Trophoblast cell (in vitro differentiated cells and primary cell): ENCODE results near the gene DAB2.

Source experiments
- DNase-seq, 2 donors: peaks; one replicate each; pipeline ENCODE4 v3.0.0-alpha.2; 2016
- H2AFZ ChIP-seq: 2 replicates; pipeline ENCODE4 v1.6.1; 2013; ENCODE audit warnings: low read length, moderate library complexity, mild to moderate bottlenecking; ENCODE audit not compliant: insufficient read depth, poor library complexity
- H2AK5ac ChIP-seq: 2 replicates; pipeline ENCODE4 v1.6.1; 2013; ENCODE audit warnings: mild to moderate bottlenecking, low read length
- H2BK120ac ChIP-seq: 2 replicates; pipeline ENCODE4 v1.6.1; 2013; ENCODE audit warnings: low read length, mild to moderate bottlenecking, moderate library complexity; ENCODE audit not compliant: insufficient read depth, poor library complexity
- H2BK12ac ChIP-seq: 2 replicates; pipeline ENCODE4 v1.6.1; 2013; ENCODE audit warnings: mild to moderate bottlenecking, low read length, moderate library complexity
- H2BK5ac ChIP-seq: 2 replicates; pipeline ENCODE4 v1.6.1; 2013; ENCODE audit warnings: low read length, low read depth, moderate library complexity, mild to moderate bottlenecking; ENCODE audit not compliant: poor library complexity
- H3K14ac ChIP-seq: 2 replicates; pipeline ENCODE4 v1.6.1; 2013; ENCODE audit warnings: mild to moderate bottlenecking, low read length
- H3K18ac ChIP-seq: 2 replicates; pipeline ENCODE4 v1.6.1; 2013; ENCODE audit warnings: mild to moderate bottlenecking, low read length
- H3K23ac ChIP-seq: 2 replicates; pipeline ENCODE4 v1.6.1; 2013; ENCODE audit warnings: low read length
- H3K27ac ChIP-seq: 2 replicates; pipeline ENCODE4 v1.5.1; 2013; ENCODE audit warnings: low read depth, mild to moderate bottlenecking, inconsistent platforms, low read length, moderate library complexity
- H3K27me3 ChIP-seq: 2 replicates; pipeline ENCODE4 v1.6.1; 2013; ENCODE audit warnings: inconsistent platforms, mild to moderate bottlenecking, low read length, moderate library complexity; ENCODE audit not compliant: insufficient read depth
- H3K36me3 ChIP-seq, 2 experiments: 1 replicate in 1 of 2; 2 replicates in 1 of 2; pipeline ENCODE4 v1.6.1; 2013; ENCODE audit warnings: low read length in 2 of 2, mild to moderate bottlenecking in 2 of 2, moderate library complexity in 1 of 2; ENCODE audit not compliant: insufficient read depth in 2 of 2, control insufficient read depth in 1 of 2
- H3K4ac ChIP-seq: 2 replicates; pipeline ENCODE4 v1.6.1; 2013; ENCODE audit warnings: low read depth, mild to moderate bottlenecking, low read length, moderate library complexity
- H3K4me1 ChIP-seq, 2 experiments: 1 replicate in 1 of 2; 2 replicates in 1 of 2; pipeline ENCODE4 v1.6.1; 2013; ENCODE audit warnings: low read length in 2 of 2, mild to moderate bottlenecking in 2 of 2, moderate library complexity in 1 of 2; ENCODE audit not compliant: insufficient read depth in 2 of 2, control insufficient read depth in 1 of 2
- H3K4me2 ChIP-seq: 2 replicates; pipeline ENCODE4 v1.6.1; 2013; ENCODE audit warnings: inconsistent platforms, mild to moderate bottlenecking, low read length, moderate library complexity
- H3K4me3 ChIP-seq: 2 replicates; pipeline ENCODE4 v1.5.1; 2013; ENCODE audit warnings: mild to moderate bottlenecking, low read depth, low read length, inconsistent platforms
- H3K79me1 ChIP-seq: one replicate; pipeline ENCODE4 v1.6.1; 2013; ENCODE audit warnings: low read length
- H3K79me2 ChIP-seq: 2 replicates; pipeline ENCODE4 v1.6.1; 2013; ENCODE audit warnings: low read length, mild to moderate bottlenecking; ENCODE audit not compliant: control insufficient read depth, insufficient read depth, poor library complexity
- H3K9ac ChIP-seq: 2 replicates; pipeline ENCODE4 v1.6.1; 2013; ENCODE audit warnings: mild to moderate bottlenecking, low read length
- H3K9me3 ChIP-seq: 2 replicates; pipeline ENCODE4 v1.6.1; 2013; ENCODE audit warnings: low read depth, mild to moderate bottlenecking, control low read depth, inconsistent platforms, low read length; ENCODE audit not compliant: insufficient read depth
- H4K12ac ChIP-seq: 2 replicates; pipeline ENCODE4 v1.6.1; 2013; ENCODE audit warnings: low read depth, mild to moderate bottlenecking, low read length, moderate library complexity
- H4K8ac ChIP-seq: 2 replicates; pipeline ENCODE4 v1.6.1; 2013; ENCODE audit warnings: low read depth, mild to moderate bottlenecking, low read length, moderate library complexity
- H4K91ac ChIP-seq: one replicate; pipeline ENCODE4 v1.6.1; 2013; ENCODE audit warnings: low read depth, mild to moderate bottlenecking, low read length, moderate library complexity
- WGBS: extraction: QIAGEN DNeasy Blood & Tissue Kit; methylation state at CpG from one replicate; pipeline ENCODE4 v1.1.7; 2013; ENCODE audit warnings: missing lambda C conversion rate; ENCODE audit not compliant: insufficient read length, insufficient coverage; ENCODE audit errors: extremely low coverage; 5-methylcytosine and 5-hydroxymethylcytosine counted together

DAB2 gene

GRCh38 chr5:39387293-39387692 lies 37.5 kb downstream of the DAB2 start:
- no peak overlapping the region for H3K27ac ChIP-seq
- DNase-seq = no peak
- no peaks in the 10 kb centered on the region for H3K27me3 ChIP-seq
- H4K8ac ChIP-seq = no peak overlapping the region
- no peak overlapping the region for H3K4me2 ChIP-seq
- H3K4me1 ChIP-seq = no peaks in the 10 kb centered on the region
- no peak overlapping the region for H4K91ac ChIP-seq
- H2AFZ ChIP-seq = no peak overlapping the region
- no peak overlapping the region for H3K14ac ChIP-seq
- H3K9me3 ChIP-seq = no peaks in the 10 kb centered on the region
- H3K4me3 ChIP-seq = no peak overlapping the region
- H4K12ac ChIP-seq = no peak overlapping the region
- no peak overlapping the region for H2BK12ac ChIP-seq
- H2BK120ac ChIP-seq = no peak overlapping the region
- no peak overlapping the region for H3K4ac ChIP-seq
- H2BK5ac ChIP-seq = no peak overlapping the region
- no peak overlapping the region for H3K9ac ChIP-seq
- H3K79me2 ChIP-seq = no peaks in the 10 kb centered on the region
- H2AK5ac ChIP-seq = no peak overlapping the region
- no peak overlapping the region for H3K23ac ChIP-seq
- H3K18ac ChIP-seq = no peak overlapping the region
- no CpG with 5 or more reads among the region's 2 CpGs for WGBS
- H3K36me3 ChIP-seq = peaks cover 4 to 9% of the 10 kb centered on the region in 2 experiments
- H3K79me1 ChIP-seq = no peaks in the 10 kb centered on the region

GRCh38 chr5:39384271-39384670 lies 40.5 kb downstream of the DAB2 start:
- Histone ChIP-seq H3K27ac (no peak overlapping the region), H3K4me3 (no peak overlapping the region), H3K27me3 (no peaks in the 10 kb centered on the region), H3K14ac (no peak overlapping the region), H3K79me1 (no peaks in the 10 kb centered on the region), H2BK120ac (no peak overlapping the region), H3K9me3 (no peaks in the 10 kb centered on the region), H3K18ac (no peak overlapping the region), H4K91ac (no peak overlapping the region), H3K23ac (no peak overlapping the region), H3K9ac (no peak overlapping the region), H3K4me1 (no peaks in the 10 kb centered on the region), H3K4ac (no peak overlapping the region), H3K79me2 (no peaks in the 10 kb centered on the region), H2AK5ac (no peak overlapping the region), H2AFZ (no peak overlapping the region), H3K36me3 (peaks cover 3 to 12% of the 10 kb centered on the region in 2 experiments), H4K8ac (no peak overlapping the region), H2BK5ac (no peak overlapping the region), H2BK12ac (no peak overlapping the region), H4K12ac (no peak overlapping the region), H3K4me2 (no peak overlapping the region)
- DNase-seq = no peak
- WGBS = no CpG with 5 or more reads among the region's 1 CpG

GRCh38 chr5:39381376-39381775 lies 43.4 kb downstream of the DAB2 start:
- no peak overlapping the region for H2AK5ac ChIP-seq
- no CpG with 5 or more reads among the region's 3 CpGs for WGBS
- H3K27ac ChIP-seq = no peak overlapping the region
- H2BK5ac ChIP-seq = no peak overlapping the region
- H4K8ac ChIP-seq = no peak overlapping the region
- H3K18ac ChIP-seq = no peak overlapping the region
- H2BK12ac ChIP-seq = no peak overlapping the region
- H3K23ac ChIP-seq = no peak overlapping the region
- H4K12ac ChIP-seq = no peak overlapping the region
- H3K79me2 ChIP-seq = no peaks in the 10 kb centered on the region
- H3K4me1 ChIP-seq = no peaks in the 10 kb centered on the region
- H4K91ac ChIP-seq = no peak overlapping the region
- no peak overlapping the region for H3K4me2 ChIP-seq
- no peak overlapping the region for H3K9ac ChIP-seq
- H2AFZ ChIP-seq = no peak overlapping the region
- H3K27me3 ChIP-seq = no peaks in the 10 kb centered on the region
- H3K14ac ChIP-seq = no peak overlapping the region
- H3K79me1 ChIP-seq = no peaks in the 10 kb centered on the region
- DNase-seq = no peak
- H3K4ac ChIP-seq = no peak overlapping the region
- H2BK120ac ChIP-seq = no peak overlapping the region
- H3K4me3 ChIP-seq = no peak overlapping the region
- peaks cover 4 to 18% of the 10 kb centered on the region in 2 experiments for H3K36me3 ChIP-seq
- peaks cover 2% of the 10 kb centered on the region for H3K9me3 ChIP-seq

- DNase-seq = no peak
- Histone ChIP-seq H3K27me3 (no peaks in the 10 kb centered on the region), H2BK120ac (no peak overlapping the region), H3K36me3 (peaks cover 4 to 21% of the 10 kb centered on the region in 2 experiments), H3K79me2 (no peaks in the 10 kb centered on the region), H3K4me3 (no peak overlapping the region), H4K8ac (no peak overlapping the region), H2BK5ac (no peak overlapping the region), H4K91ac (no peak overlapping the region), H3K27ac (no peak overlapping the region), H3K4ac (no peak overlapping the region), H3K18ac (no peak overlapping the region), H2BK12ac (no peak overlapping the region), H3K9me3 (peaks cover 2% of the 10 kb centered on the region), H3K14ac (no peak overlapping the region), H3K4me2 (no peak overlapping the region), H3K9ac (no peak overlapping the region), H4K12ac (no peak overlapping the region), H3K79me1 (no peaks in the 10 kb centered on the region), H2AFZ (no peak overlapping the region), H2AK5ac (no peak overlapping the region), H3K4me1 (no peaks in the 10 kb centered on the region), H3K23ac (no peak overlapping the region)
- no CpG with 5 or more reads among the region's 3 CpGs for WGBS
These were observed 45.1 kb downstream of the DAB2 start for GRCh38 chr5:39379693-39380092.
